VCaP (cell line): ENCODE data around the gene CCDC14.

Experiments used
- H3K27ac ChIP-seq: fragments of 450-650 bp; 2 replicates; pipeline ENCODE4 v1.5.1; 2017
- TF ChIP-seq, protein P1 (sequence below): fragments of 450-650 bp; conservative IDR thresholded peaks from 2 replicates; pipeline ENCODE4 v1.5.1; 2017; ENCODE audit warnings: mild to moderate bottlenecking, moderate library complexity

The CCDC14 gene

GRCh38 chr3:123941542-123941941, 19.5 kb downstream of the CCDC14 start:
- 0 out of 2 replicates have a peak overlapping the region, but pooled peaks have one; percentile 3 for H3K27ac ChIP-seq

DNA sequence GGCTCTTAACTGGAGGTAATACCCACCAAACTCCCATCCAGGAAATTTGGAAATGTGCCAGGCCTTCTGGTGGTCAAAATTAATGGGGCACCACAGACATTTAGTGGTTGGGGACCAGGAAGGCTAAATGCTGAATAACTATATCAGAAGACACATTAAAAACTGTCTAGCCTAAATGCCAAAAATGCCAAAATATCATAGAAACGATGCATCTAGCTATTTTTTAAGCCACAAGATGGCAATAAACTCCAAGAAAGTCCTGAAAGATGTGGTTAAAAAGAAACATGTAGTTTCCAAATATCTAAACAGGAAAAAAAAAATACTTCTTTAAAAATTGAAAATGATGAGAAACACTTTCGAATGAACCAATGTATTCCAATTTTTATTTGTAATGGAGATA, 19.9 kb downstream of the CCDC14 start:
- TF ChIP-seq, protein P1, sequence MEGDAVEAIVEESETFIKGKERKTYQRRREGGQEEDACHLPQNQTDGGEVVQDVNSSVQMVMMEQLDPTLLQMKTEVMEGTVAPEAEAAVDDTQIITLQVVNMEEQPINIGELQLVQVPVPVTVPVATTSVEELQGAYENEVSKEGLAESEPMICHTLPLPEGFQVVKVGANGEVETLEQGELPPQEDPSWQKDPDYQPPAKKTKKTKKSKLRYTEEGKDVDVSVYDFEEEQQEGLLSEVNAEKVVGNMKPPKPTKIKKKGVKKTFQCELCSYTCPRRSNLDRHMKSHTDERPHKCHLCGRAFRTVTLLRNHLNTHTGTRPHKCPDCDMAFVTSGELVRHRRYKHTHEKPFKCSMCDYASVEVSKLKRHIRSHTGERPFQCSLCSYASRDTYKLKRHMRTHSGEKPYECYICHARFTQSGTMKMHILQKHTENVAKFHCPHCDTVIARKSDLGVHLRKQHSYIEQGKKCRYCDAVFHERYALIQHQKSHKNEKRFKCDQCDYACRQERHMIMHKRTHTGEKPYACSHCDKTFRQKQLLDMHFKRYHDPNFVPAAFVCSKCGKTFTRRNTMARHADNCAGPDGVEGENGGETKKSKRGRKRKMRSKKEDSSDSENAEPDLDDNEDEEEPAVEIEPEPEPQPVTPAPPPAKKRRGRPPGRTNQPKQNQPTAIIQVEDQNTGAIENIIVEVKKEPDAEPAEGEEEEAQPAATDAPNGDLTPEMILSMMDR = peak; percentile 47
- H3K27ac ChIP-seq = no peak overlapping the region

More at GRCh38 chr3:123941542-123941941, 19.5 kb downstream of the CCDC14 start:
- TF ChIP-seq, protein P1 = no peak

DNA sequence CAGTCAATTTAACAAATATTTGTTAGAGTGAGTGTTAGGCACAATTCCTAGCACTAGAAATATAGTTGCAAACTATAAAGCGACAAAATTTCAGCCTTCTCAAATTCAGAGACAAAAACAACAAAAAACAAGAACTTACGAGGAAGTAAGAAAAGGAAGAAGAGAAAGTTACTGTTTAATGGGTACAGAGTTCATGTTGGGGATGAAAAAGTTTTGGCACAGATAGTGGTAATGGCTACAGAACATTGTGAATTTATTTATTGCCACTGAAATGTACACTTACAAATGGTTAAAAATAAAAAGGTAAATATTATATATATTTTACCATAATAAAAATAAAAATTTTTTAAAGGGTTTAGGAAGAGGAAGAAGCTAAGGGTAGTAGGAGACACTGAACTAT, 21.3 kb downstream of the CCDC14 start:
- TF ChIP-seq, protein P1 = no peak
- H3K27ac ChIP-seq = no peak overlapping the region

- H3K27ac ChIP-seq = peak overlapping the region; percentile 43
- TF ChIP-seq, protein P1 = no peak
Observed at GRCh38 chr3:123936400-123936799, 24.6 kb downstream of the CCDC14 start.

DNA sequence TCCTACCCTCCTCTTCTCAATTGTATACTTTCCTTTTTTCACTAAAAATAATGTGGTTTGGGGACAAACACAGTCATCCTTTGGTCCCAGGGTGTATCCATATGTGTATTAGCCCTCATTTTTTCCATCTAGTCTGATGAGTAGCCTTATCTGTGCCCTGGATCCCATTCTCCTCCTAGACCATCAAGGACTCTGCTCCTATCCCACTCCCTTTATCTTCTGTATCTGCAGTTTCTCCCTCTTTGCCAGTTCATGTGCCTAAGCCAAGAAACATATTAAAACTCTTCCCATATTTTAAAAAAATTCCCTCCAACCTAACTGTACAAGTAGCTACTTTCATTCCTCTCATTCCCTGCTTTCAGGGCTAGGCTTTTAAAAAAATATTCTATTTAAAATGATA, 25.2 kb downstream of the CCDC14 start:
- peak overlapping the region; percentile 43 for H3K27ac ChIP-seq
- TF ChIP-seq, protein P1 = no peak

GRCh38 chr3:123934250-123934649, 26.8 kb downstream of the CCDC14 start:
- TF ChIP-seq, protein P1 = no peak

GRCh38 chr3:123930445-123930844, 30.6 kb downstream of the CCDC14 start:
- TF ChIP-seq, protein P1 = no peak
- no peak overlapping the region for H3K27ac ChIP-seq

More at GRCh38 chr3:123934250-123934649, 26.8 kb downstream of the CCDC14 start:
- peak overlapping the region; percentile 43 for H3K27ac ChIP-seq

- TF ChIP-seq, protein P1 = no peak
- H3K27ac ChIP-seq = no peak overlapping the region
Observed at GRCh38 chr3:123929325-123929724, 31.7 kb downstream of the CCDC14 start.
